ENCODE measurements around the gene LILRB4. TPM values are rescaled to one million over a fixed set of nuclear protein-coding genes. Genes with fewer than 3 reads are reported as not detected.

LILRB4 gene
- total RNA-seq, 1 donor from 2014 or later = not detected

DNA sequence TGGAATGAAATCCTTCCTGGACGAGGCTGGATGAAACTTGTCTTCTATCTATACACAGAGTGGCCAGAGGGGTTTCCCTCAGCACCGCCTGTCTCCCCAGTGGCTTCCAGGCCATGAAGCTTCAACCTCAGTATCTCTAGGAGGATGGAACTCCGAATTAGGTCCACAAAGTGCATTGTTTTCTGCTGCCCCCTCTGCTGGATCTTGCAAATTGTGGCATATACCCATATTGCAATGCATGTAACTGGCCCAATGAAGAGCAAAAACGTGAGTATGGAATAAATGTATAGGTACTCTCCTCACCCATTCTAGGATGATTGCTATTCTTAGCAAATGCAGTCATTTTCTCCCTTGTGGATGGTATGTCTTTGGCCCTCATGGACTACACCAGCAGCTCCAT, 14.7 kb upstream of the LILRB4 start:
- DNase-seq (ENCODE audit: low spot score in 2 of 2, unreplicated experiment in 2 of 2) = no peak
- no peaks in the 10 kb centered on the region for H3K27me3 Mint-ChIP-seq (ENCODE audit: low read depth)
- no peaks in the 10 kb centered on the region for H3K4me1 Mint-ChIP-seq
- peaks cover 58% of the 10 kb centered on the region for H3K9me3 Mint-ChIP-seq
- TF ChIP-seq, protein P1, sequence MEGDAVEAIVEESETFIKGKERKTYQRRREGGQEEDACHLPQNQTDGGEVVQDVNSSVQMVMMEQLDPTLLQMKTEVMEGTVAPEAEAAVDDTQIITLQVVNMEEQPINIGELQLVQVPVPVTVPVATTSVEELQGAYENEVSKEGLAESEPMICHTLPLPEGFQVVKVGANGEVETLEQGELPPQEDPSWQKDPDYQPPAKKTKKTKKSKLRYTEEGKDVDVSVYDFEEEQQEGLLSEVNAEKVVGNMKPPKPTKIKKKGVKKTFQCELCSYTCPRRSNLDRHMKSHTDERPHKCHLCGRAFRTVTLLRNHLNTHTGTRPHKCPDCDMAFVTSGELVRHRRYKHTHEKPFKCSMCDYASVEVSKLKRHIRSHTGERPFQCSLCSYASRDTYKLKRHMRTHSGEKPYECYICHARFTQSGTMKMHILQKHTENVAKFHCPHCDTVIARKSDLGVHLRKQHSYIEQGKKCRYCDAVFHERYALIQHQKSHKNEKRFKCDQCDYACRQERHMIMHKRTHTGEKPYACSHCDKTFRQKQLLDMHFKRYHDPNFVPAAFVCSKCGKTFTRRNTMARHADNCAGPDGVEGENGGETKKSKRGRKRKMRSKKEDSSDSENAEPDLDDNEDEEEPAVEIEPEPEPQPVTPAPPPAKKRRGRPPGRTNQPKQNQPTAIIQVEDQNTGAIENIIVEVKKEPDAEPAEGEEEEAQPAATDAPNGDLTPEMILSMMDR (IDR thresholded peaks at IDR 0.05; ENCODE audit: unreplicated experiment) = no peak
- no peaks in the 10 kb centered on the region for H3K36me3 Mint-ChIP-seq
- no peak overlapping the region for H3K4me3 Mint-ChIP-seq
- H3K27ac Mint-ChIP-seq = no peak overlapping the region

DNA sequence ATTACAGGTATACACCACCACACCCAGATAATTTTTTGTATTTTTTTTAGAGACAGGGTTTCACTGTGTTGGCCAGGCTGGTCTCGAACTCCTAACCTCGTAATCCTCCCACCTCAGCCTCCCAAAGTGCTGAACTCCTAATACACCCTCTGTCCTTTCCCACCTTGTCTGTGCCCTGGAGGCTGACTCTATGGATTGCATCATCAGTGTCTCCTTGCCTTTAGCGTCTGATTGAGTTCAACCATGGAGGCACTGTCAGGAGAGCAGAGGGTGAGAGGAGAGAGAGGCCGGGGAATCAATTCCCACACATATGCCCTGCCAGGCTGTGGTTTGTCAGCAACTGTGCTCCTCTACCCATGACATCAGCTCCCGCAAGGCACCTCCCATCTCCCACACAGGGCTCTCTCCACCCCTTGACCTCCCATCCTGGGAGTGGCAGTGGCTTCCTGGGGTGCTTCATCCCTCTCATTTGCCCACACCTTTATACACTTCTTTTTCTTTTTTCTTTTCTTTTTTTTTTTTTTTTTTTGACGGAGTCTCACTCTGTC, 12.6 kb upstream of the LILRB4 start:
- Mint-ChIP-seq H3K27me3 (ENCODE audit: low read depth) (no peaks in the 10 kb centered on the region), H3K4me3 (no peak overlapping the region), H3K27ac (no peak overlapping the region), H3K4me1 (no peaks in the 10 kb centered on the region), H3K36me3 (no peaks in the 10 kb centered on the region), H3K9me3 (peaks cover 63% of the 10 kb centered on the region)
- TF ChIP-seq, protein P1 (IDR thresholded peaks at IDR 0.05; ENCODE audit: unreplicated experiment) = no peak
- DNase-seq (ENCODE audit: low spot score in 2 of 2, unreplicated experiment in 2 of 2) = no peak

DNA sequence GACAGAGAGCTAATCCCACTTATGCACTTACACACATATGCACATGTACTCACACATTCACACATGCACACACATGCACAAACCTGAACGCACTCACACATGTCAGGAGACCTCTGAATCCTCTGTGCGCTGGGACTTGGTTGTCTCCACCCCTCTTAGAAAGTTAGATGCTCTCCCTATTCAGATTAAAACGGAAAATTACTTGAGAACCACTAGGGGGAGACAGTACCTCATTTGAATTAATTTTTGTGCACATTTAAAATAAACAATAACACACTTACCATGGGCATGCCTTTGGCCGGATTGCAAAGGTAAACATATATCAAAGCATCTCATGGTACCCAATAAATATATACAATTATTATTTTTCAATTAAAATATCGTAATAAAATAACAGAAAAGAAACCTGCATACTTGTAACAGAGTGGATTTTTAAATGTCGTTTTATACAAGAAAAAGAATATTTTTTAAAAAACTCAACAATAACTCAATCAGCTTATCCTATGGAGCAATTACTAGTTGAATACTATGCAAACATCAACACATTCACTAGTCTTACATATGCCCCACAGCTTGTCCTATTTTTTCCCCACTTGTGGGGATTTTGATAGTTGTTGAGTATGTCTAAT, 9.5 kb upstream of the LILRB4 start:
- H3K27ac Mint-ChIP-seq = no peak overlapping the region
- no peak for DNase-seq (ENCODE audit: low spot score in 2 of 2, unreplicated experiment in 2 of 2)
- H3K4me3 Mint-ChIP-seq = no peak overlapping the region
- peaks cover 61% of the 10 kb centered on the region for H3K9me3 Mint-ChIP-seq
- no peaks in the 10 kb centered on the region for H3K4me1 Mint-ChIP-seq
- no peaks in the 10 kb centered on the region for H3K27me3 Mint-ChIP-seq (ENCODE audit: low read depth)
- TF ChIP-seq, protein P1 (IDR thresholded peaks at IDR 0.05; ENCODE audit: unreplicated experiment) = peak; percentile 51
- no peaks in the 10 kb centered on the region for H3K36me3 Mint-ChIP-seq

DNA sequence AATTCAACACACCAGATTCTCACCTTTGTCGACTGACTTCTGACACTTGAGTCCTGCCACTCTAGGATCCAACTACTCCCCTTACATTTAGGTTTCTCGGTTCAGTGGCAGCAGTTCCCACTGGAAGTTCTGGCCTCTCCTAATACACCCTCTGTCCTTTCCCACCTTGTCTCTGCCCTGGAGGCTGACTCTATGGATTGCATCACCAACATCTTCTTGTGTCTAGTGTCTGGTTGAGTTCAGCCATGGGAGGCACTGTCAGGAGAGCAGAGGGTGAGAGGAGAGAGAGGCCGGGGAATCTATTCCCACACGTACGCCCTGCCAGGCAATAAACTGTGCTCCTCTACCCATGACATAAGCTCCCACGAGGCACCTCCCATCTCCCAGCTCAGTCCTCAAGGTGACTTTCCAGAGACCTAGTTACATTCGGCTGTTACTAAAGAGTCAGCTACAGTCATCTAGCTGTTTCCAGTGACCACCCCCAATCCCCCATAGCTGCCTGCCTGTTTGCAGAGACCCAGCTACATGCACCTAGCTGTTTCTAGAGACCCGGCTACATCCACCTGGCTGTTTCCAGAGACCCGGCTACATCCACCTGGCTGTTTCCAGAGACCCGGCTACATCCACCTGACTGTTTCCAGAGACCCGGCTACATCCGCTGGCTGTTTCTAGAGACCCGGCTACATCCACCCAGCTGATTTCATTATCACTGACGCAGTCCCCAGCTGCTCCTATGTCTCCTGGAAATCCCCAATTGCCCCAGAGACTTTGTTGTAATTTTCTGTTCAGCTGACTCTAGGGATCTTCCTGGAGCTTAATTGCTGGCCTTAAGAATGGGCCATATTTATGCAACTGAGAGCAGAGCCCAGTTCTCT, 8.1 kb upstream of the LILRB4 start:
- TF ChIP-seq, protein P1 (IDR thresholded peaks at IDR 0.05; ENCODE audit: unreplicated experiment) = no peak
- Mint-ChIP-seq H3K36me3 (peaks cover 2% of the 10 kb centered on the region), H3K27me3 (ENCODE audit: low read depth) (no peaks in the 10 kb centered on the region), H3K27ac (no peak overlapping the region), H3K9me3 (peaks cover 58% of the 10 kb centered on the region), H3K4me1 (no peaks in the 10 kb centered on the region), H3K4me3 (no peak overlapping the region)
- DNase-seq (ENCODE audit: low spot score in 2 of 2, unreplicated experiment in 2 of 2) = no peak

DNA sequence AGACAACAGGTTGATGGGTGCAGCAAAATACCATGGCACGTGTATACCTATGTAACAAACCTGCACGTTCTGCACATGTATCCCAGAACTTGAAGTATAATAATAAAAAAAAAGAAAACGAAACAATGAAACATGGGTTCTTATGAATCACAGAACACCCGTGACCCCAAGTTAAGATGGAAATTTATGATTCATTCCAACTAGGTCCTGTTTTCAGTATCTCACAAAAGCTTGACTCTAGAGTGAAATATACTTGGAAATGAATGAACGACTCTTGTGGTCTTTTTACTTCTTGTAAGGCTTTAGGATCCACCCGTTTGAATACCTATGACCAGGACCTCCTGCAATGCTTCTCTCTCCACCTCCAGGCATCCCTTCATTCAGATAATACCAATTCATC, 3.5 kb upstream of the LILRB4 start:
- TF ChIP-seq, protein P1 (IDR thresholded peaks at IDR 0.05; ENCODE audit: unreplicated experiment) = no peak
- Mint-ChIP-seq H3K4me3 (no peak overlapping the region), H3K36me3 (peaks cover 7% of the 10 kb centered on the region), H3K9me3 (peaks cover 61% of the 10 kb centered on the region), H3K4me1 (no peaks in the 10 kb centered on the region), H3K27me3 (ENCODE audit: low read depth) (no peaks in the 10 kb centered on the region), H3K27ac (no peak overlapping the region)
- no peak for DNase-seq (ENCODE audit: low spot score in 2 of 2, unreplicated experiment in 2 of 2)
